GM12878 (cell line): ENCODE measurements around the gene ERG. TPM values are rescaled to one million over a fixed set of nuclear protein-coding genes. Genes with fewer than 3 reads are reported as not detected.

Experiments used
- ATAC-seq: fragments of 200-7000 bp; cut with Tn5 transposase; 3 replicates; pipeline ENCODE4 v1.9.1; 2020; ENCODE audit warnings: mild to moderate bottlenecking, moderate library complexity
- BruUV-seq: library from RNA; stranded (reverse); fragments of 400-500 nt; replicated peaks from 2 replicates; lab custom pipeline; 2021; lab: Mats Ljungman, UMichigan
- CTCF ChIA-PET: fragments of 300-600 bp; sonication (Branson Sonifier 250); formaldehyde crosslinking; extraction: SDS; loops from one replicate; lab custom pipeline; 2021; ENCODE audit warnings: inconsistent platforms; lab: Yijun Ruan, JAX
- POLR2A ChIA-PET: fragments of 350-600 bp; formaldehyde crosslinking; extraction: SDS; loops from one replicate; lab custom pipeline; 2021; ENCODE audit warnings: inconsistent platforms; lab: Charles Lee
- RAD21 ChIA-PET: fragments of 300-600 bp; sonication (Branson Sonifier 250); formaldehyde crosslinking; loops from one replicate; lab custom pipeline; 2023; ENCODE audit warnings: antibody characterized with exemption; ENCODE audit not compliant: unreplicated experiment; lab: Charles Lee
- SMC1A ChIA-PET: fragments of 300-600 bp; sonication (Branson Sonifier 250); formaldehyde crosslinking; loops from one replicate; lab custom pipeline; 2023; ENCODE audit not compliant: unreplicated experiment, uncharacterized antibody; lab: Charles Lee
- DNase-seq: peaks from one replicate; pipeline ENCODE4 v3.0.0-alpha.2; 2011; ENCODE audit warnings: low read depth, low spot score
- FAIRE-seq: peaks from 3 replicates; lab custom pipeline; 2011; peaks lifted over from hg19 to GRCh38; lab: Jason Lieb, UNC
- H2AFZ ChIP-seq: 2 replicates; pipeline ENCODE4 v1.6.0; 2011; ENCODE audit warnings: low read depth, low read length, control low read depth; ENCODE audit not compliant: control insufficient read depth
- H3K27ac ChIP-seq: 2 replicates; pipeline ENCODE4 v1.5.1; 2011; ENCODE audit warnings: control low read depth; ENCODE audit not compliant: control insufficient read depth, insufficient read depth
- H3K27me3 ChIP-seq, 2 experiments: replicated peaks in 1 of 2; 2 replicates each; pipeline versions ENCODE4 v1.6.0 to v1.6.1; 2011; ENCODE audit warnings: low read length in 1 of 2; ENCODE audit not compliant: control insufficient read depth in 2 of 2, insufficient read depth in 2 of 2
- H3K36me3 ChIP-seq, 2 experiments: 2 replicates each; pipeline ENCODE4 v1.5.1; 2011; ENCODE audit warnings: low read length in 1 of 2; ENCODE audit not compliant: control insufficient read depth in 2 of 2, insufficient read depth in 2 of 2
- H3K4me1 ChIP-seq: 2 replicates; pipeline ENCODE4 v1.6.1; 2011; ENCODE audit warnings: mild to moderate bottlenecking, low read length, moderate library complexity, mixed read lengths; ENCODE audit not compliant: control insufficient read depth, insufficient read depth
- H3K4me2 ChIP-seq: 2 replicates; pipeline ENCODE4 v1.6.0; 2011; ENCODE audit warnings: control low read depth; ENCODE audit not compliant: control insufficient read depth, insufficient read depth
- H3K4me3 ChIP-seq: fragments of 200-600 bp; sonication (generic); 2 replicates; pipeline ENCODE4 v1.5.1; 2016
- H3K79me2 ChIP-seq: 2 replicates; pipeline ENCODE4 v1.6.0; 2011; ENCODE audit warnings: low read length; ENCODE audit not compliant: control insufficient read depth, insufficient read depth
- H3K9ac ChIP-seq: 2 replicates; pipeline ENCODE4 v1.8.0; 2011; ENCODE audit warnings: low read length, control low read depth, mixed read lengths; ENCODE audit not compliant: control insufficient read depth, insufficient read depth
- H3K9me3 ChIP-seq: replicated peaks from 3 replicates; pipeline ENCODE4 v1.5.1; 2011; ENCODE audit warnings: mild to moderate bottlenecking, low read length; ENCODE audit not compliant: control insufficient read depth, insufficient read depth
- H4K20me1 ChIP-seq: 2 replicates; pipeline ENCODE4 v1.6.0; 2011; ENCODE audit not compliant: control insufficient read depth, insufficient read depth
- FOXM1 ChIP-seq: IDR thresholded peaks from 2 replicates; pipeline ENCODE4 v1.6.1; 2012; ENCODE audit warnings: low read depth, mild to moderate bottlenecking, inconsistent platforms, low read length, moderate library complexity
- SREBF1 ChIP-seq: IDR thresholded peaks from 2 replicates; pipeline ENCODE4 v1.6.1; 2012; ENCODE audit warnings: mild to moderate bottlenecking, low read length
- WGBS: methylation state at CpG from one replicate; pipeline ENCODE4 v1.1.6; 2016; ENCODE audit warnings: low lambda C conversion rate; ENCODE audit not compliant: insufficient replicate concordance, insufficient coverage; ENCODE audit errors: missing lambda C conversion rate; 5-methylcytosine and 5-hydroxymethylcytosine counted together
- in situ Hi-C: fragments of 300-500 bp; cut with MboI; formaldehyde crosslinking; loops from 9 replicates; pipeline ENCODE4 v1.14.3; 2018; ENCODE audit warnings: mixed read lengths
- intact Hi-C: fragments of 100-400 bp; cut with micrococcal nuclease; formaldehyde crosslinking; loops from one replicate; pipeline ENCODE4 v1.14.2; 2022; ENCODE audit not compliant: unreplicated experiment
- polyA plus RNA-seq, 11 experiments: library from polyadenylated mRNA; depleted of rRNA in 4 of 11; unstranded in 6 of 11; stranded (reverse) in 5 of 11; fragments of >200 nt; fragmentation: Nextera tagmentation in 4 of 11; fragmentation: Illumina TruSeq in 1 of 11; extraction: Ambion mirVana in 4 of 11; extraction: Trizol in 1 of 11; gene quantifications; 1 replicate in 1 of 11; 2 replicates in 10 of 11; pipeline versions ENCODE4 v1.2.1 to v1.2.3, GENCODE V29; 2011 to 2016; ENCODE audit warnings: inconsistent platforms in 2 of 11, missing spikeins in 2 of 11, low read depth in 1 of 11
- total RNA-seq, 4 experiments: library from RNA; depleted of rRNA in 3 of 4; stranded (reverse); fragments of >200 nt in 3 of 4; fragmentation: Illumina TruSeq in 1 of 4; extraction: Trizol in 1 of 4; gene quantifications; 2 replicates each; pipeline versions ENCODE4 v1.2.1 to v1.2.3, GENCODE V29; 2013 to 2021
- TF ChIP-seq, protein P1 (sequence below): fragments of 450-650 bp; IDR thresholded peaks from 2 replicates; pipeline ENCODE4 v1.6.1; 2017; ENCODE audit warnings: low read depth, mild to moderate bottlenecking, moderate library complexity
- TF ChIP-seq, protein P2 (sequence below): IDR thresholded peaks from 2 replicates; pipeline ENCODE4 v1.6.1; 2011; ENCODE audit warnings: mild to moderate bottlenecking, low read depth, low read length, moderate library complexity; ENCODE audit not compliant: insufficient replicate concordance

ERG gene
- total and polyA plus RNA-seq, 10 of the 15 experiments (the other 5 are each of a cell fraction or from before 2014, with no cell fraction given): not detected

DNA sequence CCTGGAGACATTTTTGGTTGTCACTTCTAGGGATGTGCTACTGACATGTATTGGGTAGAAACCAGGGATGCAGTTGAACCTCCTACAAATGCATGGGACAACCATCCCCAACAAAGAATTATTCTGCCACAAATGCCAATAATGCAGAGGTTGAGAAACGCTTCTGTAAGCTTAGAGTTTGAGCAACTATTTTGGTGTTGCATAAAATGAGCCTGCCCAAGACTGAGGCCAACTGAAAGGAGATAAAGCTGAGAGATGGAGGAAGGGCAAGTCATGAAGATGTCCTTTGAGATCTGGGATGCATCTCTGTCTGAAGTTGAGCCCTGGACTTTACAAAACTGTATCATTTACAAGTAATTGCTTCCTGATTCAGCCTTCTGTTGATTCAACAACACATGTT is 134.6 kb downstream of the ERG start:
- Histone ChIP-seq H3K36me3 (no peaks in the 10 kb centered on the region), H2AFZ (no peak overlapping the region), H3K27ac (no peak overlapping the region), H3K4me1 (no peaks in the 10 kb centered on the region), H4K20me1 (no peaks in the 10 kb centered on the region), H3K79me2 (no peaks in the 10 kb centered on the region), H3K4me2 (no peak overlapping the region), H3K4me3 (no peak overlapping the region), H3K9ac (no peak overlapping the region), H3K27me3 (no peaks in the 10 kb centered on the region), H3K9me3 (no peaks in the 10 kb centered on the region)
- 0% methylated on average over 1 of the region's 1 CpG for WGBS
- CTCF ChIA-PET: no interaction called here
- intact Hi-C loops (no loop called here), in situ Hi-C loops (no loop called here)
- POLR2A ChIA-PET: no interaction called here
- no peak for FAIRE-seq
- ATAC-seq: no peak
- no peak for DNase-seq
- SMC1A ChIA-PET: no interaction called here
- RAD21 ChIA-PET: no interaction called here
- no TSS peak for BruUV-seq
- TF ChIP-seq SREBF1: no peak

DNA sequence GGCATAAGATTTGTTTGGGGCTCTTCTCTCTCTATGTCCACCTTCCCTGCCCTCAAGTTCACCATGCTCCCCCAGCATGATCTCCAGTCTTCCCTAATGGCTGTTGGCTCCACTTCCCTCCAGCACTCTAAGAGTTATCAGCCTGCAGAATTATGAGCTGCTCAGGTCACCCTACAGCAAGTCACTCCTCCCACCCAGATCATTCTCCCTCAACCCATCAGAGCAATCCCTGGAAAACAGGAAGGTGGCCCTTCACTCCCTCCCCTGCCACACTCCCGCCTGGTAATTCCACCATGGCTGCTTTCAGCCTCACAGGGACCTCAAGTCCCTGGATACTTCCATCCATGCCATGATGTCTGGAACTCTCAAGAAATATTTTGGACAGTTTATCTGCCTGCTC is 137.0 kb downstream of the ERG start:
- intact Hi-C loops: no loop called here
- ATAC-seq (no peak), FAIRE-seq (no peak), DNase-seq (no peak)
- Histone ChIP-seq H3K4me2 (no peak overlapping the region), H3K36me3 (no peaks in the 10 kb centered on the region), H3K9me3 (no peaks in the 10 kb centered on the region), H3K27ac (no peak overlapping the region), H3K27me3 (no peaks in the 10 kb centered on the region), H4K20me1 (no peaks in the 10 kb centered on the region), H2AFZ (no peak overlapping the region), H3K9ac (no peak overlapping the region), H3K79me2 (no peaks in the 10 kb centered on the region), H3K4me1 (no peaks in the 10 kb centered on the region), H3K4me3 (no peak overlapping the region)
- in situ Hi-C loops: no loop called here
- ChIA-PET SMC1A (no interaction called here), POLR2A (no interaction called here), RAD21 (no interaction called here), CTCF (no interaction called here)
- WGBS: 0% methylated on average over 1 of the region's 1 CpG
- BruUV-seq: no TSS peak
- no peak for TF ChIP-seq FOXM1
- TF ChIP-seq, protein P1, sequence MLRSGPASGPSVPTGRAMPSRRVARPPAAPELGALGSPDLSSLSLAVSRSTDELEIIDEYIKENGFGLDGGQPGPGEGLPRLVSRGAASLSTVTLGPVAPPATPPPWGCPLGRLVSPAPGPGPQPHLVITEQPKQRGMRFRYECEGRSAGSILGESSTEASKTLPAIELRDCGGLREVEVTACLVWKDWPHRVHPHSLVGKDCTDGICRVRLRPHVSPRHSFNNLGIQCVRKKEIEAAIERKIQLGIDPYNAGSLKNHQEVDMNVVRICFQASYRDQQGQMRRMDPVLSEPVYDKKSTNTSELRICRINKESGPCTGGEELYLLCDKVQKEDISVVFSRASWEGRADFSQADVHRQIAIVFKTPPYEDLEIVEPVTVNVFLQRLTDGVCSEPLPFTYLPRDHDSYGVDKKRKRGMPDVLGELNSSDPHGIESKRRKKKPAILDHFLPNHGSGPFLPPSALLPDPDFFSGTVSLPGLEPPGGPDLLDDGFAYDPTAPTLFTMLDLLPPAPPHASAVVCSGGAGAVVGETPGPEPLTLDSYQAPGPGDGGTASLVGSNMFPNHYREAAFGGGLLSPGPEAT: no peak
- TF ChIP-seq, protein P2, sequence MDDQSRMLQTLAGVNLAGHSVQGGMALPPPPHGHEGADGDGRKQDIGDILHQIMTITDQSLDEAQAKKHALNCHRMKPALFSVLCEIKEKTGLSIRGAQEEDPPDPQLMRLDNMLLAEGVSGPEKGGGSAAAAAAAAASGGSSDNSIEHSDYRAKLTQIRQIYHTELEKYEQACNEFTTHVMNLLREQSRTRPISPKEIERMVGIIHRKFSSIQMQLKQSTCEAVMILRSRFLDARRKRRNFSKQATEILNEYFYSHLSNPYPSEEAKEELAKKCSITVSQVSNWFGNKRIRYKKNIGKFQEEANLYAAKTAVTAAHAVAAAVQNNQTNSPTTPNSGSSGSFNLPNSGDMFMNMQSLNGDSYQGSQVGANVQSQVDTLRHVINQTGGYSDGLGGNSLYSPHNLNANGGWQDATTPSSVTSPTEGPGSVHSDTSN: no peak
